Testis (tissue), 2 donors: ENCODE measurements around the gene TOX2.

Source experiments
- POLR2A ChIP-seq: fragments of 450-650 bp; IDR thresholded peaks from one replicate; pipeline ENCODE4 v1.6.1; 2017; ENCODE audit warnings: antibody characterized with exemption, mild to moderate bottlenecking, moderate library complexity
- TF ChIP-seq, protein P1 (sequence below), 3 experiments: fragments of 450-650 bp in 2 of 3; fragments of 200-600 bp in 1 of 3; sonication (generic) in 1 of 3; IDR thresholded peaks; one replicate each; pipeline ENCODE4 v1.5.1; 2016 to 2019; ENCODE audit warnings: antibody characterized with exemption in 3 of 3, mild to moderate bottlenecking in 2 of 3, moderate library complexity in 1 of 3

DNA sequence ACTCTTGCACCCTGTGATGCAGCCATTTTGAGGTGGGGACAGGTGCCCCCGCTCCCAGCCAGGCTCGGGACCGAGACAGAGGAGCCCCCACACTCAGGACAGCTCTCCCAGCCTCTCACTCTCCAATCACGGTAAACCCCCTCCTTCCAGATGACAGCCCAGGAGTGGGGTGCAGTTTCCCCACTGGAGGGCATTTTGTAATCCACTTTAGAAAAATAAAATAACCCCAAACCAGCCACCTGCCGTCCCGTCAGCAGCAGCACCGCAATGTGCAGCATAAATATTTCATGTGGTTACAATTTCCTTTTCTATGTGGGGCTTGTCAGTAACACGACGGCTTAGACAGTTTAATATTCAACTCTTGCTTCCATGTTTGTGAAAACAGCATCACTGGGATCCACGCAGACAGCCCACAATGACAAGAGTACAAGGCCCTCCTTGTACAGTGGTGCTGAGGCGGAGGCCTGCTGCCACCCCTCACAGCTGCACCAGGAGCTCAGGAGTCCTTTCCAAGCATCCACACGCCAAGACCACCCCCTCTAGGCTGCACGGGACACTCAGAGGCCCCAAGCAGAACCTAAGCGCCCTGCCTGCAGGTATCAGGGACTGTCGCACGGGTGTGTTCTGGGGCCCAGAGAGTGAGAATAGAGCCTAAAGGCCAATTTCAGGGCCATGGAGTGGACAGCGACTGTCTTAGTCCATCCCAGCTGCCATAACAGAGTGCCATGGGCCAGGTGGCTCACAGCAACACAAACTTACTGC, 155.7 kb downstream of the TOX2 start:
- TF ChIP-seq, protein P1, sequence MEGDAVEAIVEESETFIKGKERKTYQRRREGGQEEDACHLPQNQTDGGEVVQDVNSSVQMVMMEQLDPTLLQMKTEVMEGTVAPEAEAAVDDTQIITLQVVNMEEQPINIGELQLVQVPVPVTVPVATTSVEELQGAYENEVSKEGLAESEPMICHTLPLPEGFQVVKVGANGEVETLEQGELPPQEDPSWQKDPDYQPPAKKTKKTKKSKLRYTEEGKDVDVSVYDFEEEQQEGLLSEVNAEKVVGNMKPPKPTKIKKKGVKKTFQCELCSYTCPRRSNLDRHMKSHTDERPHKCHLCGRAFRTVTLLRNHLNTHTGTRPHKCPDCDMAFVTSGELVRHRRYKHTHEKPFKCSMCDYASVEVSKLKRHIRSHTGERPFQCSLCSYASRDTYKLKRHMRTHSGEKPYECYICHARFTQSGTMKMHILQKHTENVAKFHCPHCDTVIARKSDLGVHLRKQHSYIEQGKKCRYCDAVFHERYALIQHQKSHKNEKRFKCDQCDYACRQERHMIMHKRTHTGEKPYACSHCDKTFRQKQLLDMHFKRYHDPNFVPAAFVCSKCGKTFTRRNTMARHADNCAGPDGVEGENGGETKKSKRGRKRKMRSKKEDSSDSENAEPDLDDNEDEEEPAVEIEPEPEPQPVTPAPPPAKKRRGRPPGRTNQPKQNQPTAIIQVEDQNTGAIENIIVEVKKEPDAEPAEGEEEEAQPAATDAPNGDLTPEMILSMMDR (IDR thresholded peaks at IDR 0.05) = no peak
- no peak for TF ChIP-seq POLR2A
